Suprapubic skin (tissue), 4 donors: ENCODE data around the gene SIRPB1.

Experiments
- EP300 ChIP-seq: sonication (generic); formaldehyde crosslinking; IDR thresholded peaks from one replicate; pipeline ENCODE4 v1.6.1; 2017; ENCODE audit warnings: antibody characterized with exemption
- POLR2A ChIP-seq, 2 donors: fragments of 450-650 bp; IDR thresholded peaks; one replicate each; pipeline ENCODE4 v1.6.1; 2017; ENCODE audit warnings: antibody characterized with exemption in 2 of 2, mild to moderate bottlenecking in 2 of 2, moderate library complexity in 2 of 2
- POLR2AphosphoS5 ChIP-seq, 3 donors: sonication (generic); formaldehyde crosslinking; IDR thresholded peaks; one replicate each; pipeline ENCODE4 v1.6.1; 2017; ENCODE audit warnings: antibody characterized with exemption in 3 of 3
- TF ChIP-seq, protein P1 (sequence below), 2 donors: fragments of 200-600 bp in 1 of 2; fragments of 450-650 bp in 1 of 2; sonication (generic) in 1 of 2; IDR thresholded peaks; one replicate each; pipeline ENCODE4 v1.5.1; 2016 to 2019; ENCODE audit warnings: antibody characterized with exemption in 2 of 2, mild to moderate bottlenecking in 1 of 2, moderate library complexity in 1 of 2

DNA sequence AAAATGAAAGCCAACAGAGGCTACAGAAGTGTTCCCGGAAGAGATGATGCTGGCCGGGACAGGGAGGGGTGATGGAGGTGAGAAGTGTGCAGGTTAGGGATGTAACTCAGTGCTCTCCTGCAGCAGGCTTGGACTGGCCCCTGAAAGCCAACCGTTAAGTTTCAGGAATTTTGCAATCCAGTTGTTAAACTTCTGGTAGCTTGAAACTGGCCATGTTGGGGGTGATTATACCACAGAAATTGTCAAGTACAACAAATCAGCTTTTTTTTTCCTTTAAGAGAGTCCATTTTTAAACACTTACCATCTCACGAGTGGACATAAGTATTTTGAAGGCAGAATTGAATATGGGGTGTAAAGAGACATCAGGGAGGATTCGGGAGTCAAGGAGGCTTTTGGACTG lies 8.8 kb upstream of the SIRPB1 start:
- TF ChIP-seq, protein P1, sequence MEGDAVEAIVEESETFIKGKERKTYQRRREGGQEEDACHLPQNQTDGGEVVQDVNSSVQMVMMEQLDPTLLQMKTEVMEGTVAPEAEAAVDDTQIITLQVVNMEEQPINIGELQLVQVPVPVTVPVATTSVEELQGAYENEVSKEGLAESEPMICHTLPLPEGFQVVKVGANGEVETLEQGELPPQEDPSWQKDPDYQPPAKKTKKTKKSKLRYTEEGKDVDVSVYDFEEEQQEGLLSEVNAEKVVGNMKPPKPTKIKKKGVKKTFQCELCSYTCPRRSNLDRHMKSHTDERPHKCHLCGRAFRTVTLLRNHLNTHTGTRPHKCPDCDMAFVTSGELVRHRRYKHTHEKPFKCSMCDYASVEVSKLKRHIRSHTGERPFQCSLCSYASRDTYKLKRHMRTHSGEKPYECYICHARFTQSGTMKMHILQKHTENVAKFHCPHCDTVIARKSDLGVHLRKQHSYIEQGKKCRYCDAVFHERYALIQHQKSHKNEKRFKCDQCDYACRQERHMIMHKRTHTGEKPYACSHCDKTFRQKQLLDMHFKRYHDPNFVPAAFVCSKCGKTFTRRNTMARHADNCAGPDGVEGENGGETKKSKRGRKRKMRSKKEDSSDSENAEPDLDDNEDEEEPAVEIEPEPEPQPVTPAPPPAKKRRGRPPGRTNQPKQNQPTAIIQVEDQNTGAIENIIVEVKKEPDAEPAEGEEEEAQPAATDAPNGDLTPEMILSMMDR (IDR thresholded peaks at IDR 0.05) = no peak
- TF ChIP-seq POLR2A (IDR thresholded peaks at IDR 0.05) (no peak), POLR2AphosphoS5 (IDR thresholded peaks at IDR 0.05) (no peak), EP300 (no peak)
